ENCODE results near the gene BPIFA1.

BPIFA1 gene

DNA sequence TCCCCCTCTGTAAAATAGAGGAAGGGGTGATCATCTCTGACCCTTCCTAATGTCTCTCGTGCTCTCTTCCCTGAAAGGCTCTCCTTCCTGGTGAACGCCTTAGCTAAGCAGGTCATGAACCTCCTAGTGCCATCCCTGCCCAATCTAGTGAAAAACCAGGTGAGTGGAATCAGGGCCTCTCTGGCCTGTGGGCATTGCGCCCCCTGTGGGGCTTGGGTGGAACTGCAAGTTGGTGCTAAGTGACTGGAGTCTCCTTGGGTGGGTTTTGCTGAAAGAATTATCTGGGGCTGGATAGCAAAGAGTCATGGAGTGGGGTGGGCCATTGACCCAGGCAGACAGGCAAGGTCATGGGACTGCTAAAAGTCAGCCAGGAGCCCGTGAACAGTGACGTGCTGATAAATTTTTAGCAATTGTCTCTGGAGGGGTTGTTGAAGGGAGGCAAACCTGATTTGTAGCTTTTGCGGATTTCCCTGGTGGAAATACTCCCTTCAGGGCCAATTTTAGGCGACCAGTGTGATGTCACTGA, 56.1 kb downstream of the BPIFA1 start:
- peak; percentile 50 for DNase-seq
- in situ Hi-C loops (cut with MboI; ENCODE audit: low pct_unique_long_range_greater_than_20kb, low sequenced_read_pairs) = no loop called here

Measured in KBM-7 (cell line).